PC-9 (cell line): ENCODE results near the gene PITX2. TPM values are rescaled to one million over a fixed set of nuclear protein-coding genes. Genes with fewer than 3 reads are reported as not detected.

Experiments used
- BruUV-seq: library from RNA; stranded (reverse); fragments of 400-500 nt; replicated peaks from 2 replicates; lab custom pipeline; 2021; lab: Mats Ljungman, UMichigan
- CTCF ChIA-PET: fragments of 300-600 bp; sonication (Branson Sonifier 250); formaldehyde crosslinking; loops from one replicate; lab custom pipeline; 2022; ENCODE audit warnings: antibody characterized with exemption; lab: Charles Lee
- POLR2A ChIA-PET: fragments of 300-600 bp; sonication (Branson Sonifier 250); formaldehyde crosslinking; loops from one replicate; lab custom pipeline; 2022; ENCODE audit warnings: antibody characterized with exemption; ENCODE audit not compliant: unreplicated experiment; lab: Charles Lee
- DNase-seq, 2 experiments: peaks; one replicate each; pipeline versions ENCODE4 v3.0.0 to v3.0.0-alpha.2; 2015 to 2022; ENCODE audit warnings: mixed read lengths in 1 of 2
- H2AFZ ChIP-seq: fragments of 200-600 bp; sonication (generic); 2 replicates; pipeline ENCODE4 v1.8.1; 2017; ENCODE audit warnings: antibody characterized with exemption
- H3F3A ChIP-seq: fragments of 200-600 bp; sonication (generic); 2 replicates; pipeline ENCODE4 v1.8.1; 2017; ENCODE audit warnings: antibody characterized with exemption, mild to moderate bottlenecking, low read depth; ENCODE audit not compliant: insufficient read depth
- H3K27ac ChIP-seq: fragments of 200-600 bp; sonication (generic); 2 replicates; pipeline ENCODE4 v1.6.1; 2016; ENCODE audit warnings: mixed run types
- H3K27me3 ChIP-seq: fragments of 200-600 bp; sonication (generic); 2 replicates; pipeline ENCODE4 v1.6.1; 2016; ENCODE audit warnings: low read depth, mixed run types; ENCODE audit not compliant: insufficient read depth
- H3K36me3 ChIP-seq: fragments of 200-600 bp; sonication (generic); 2 replicates; pipeline ENCODE4 v1.6.1; 2016; ENCODE audit warnings: low read depth, mixed run types
- H3K4me1 ChIP-seq: fragments of 200-600 bp; sonication (generic); replicated peaks from 2 replicates; pipeline ENCODE4 v1.6.1; 2016; ENCODE audit warnings: mixed run types; ENCODE audit not compliant: insufficient read depth
- H3K4me2 ChIP-seq: fragments of 200-600 bp; sonication (generic); 2 replicates; pipeline ENCODE4 v1.6.1; 2017; ENCODE audit warnings: mixed run types
- H3K4me3 ChIP-seq: fragments of 200-600 bp; sonication (generic); 2 replicates; pipeline ENCODE4 v1.6.1; 2016; ENCODE audit warnings: mixed run types
- H3K79me2 ChIP-seq: fragments of 200-600 bp; sonication (generic); 2 replicates; pipeline ENCODE4 v1.6.1; 2017; ENCODE audit warnings: low read depth, mixed run types
- H3K9me2 ChIP-seq: fragments of 200-600 bp; sonication (generic); 2 replicates; pipeline ENCODE4 v1.8.1; 2017; ENCODE audit warnings: mild to moderate bottlenecking; ENCODE audit not compliant: insufficient read depth
- H3K9me3 ChIP-seq: fragments of 200-600 bp; sonication (generic); 2 replicates; pipeline ENCODE4 v1.8.1; 2016; ENCODE audit warnings: low read depth; ENCODE audit not compliant: insufficient read depth
- H4K20me1 ChIP-seq: fragments of 200-600 bp; sonication (generic); 2 replicates; pipeline ENCODE4 v1.8.1; 2017; ENCODE audit not compliant: insufficient read depth
- EZH2 ChIP-seq: fragments of 200-600 bp; sonication (generic); IDR thresholded peaks from 2 replicates; pipeline ENCODE4 v1.8.0; 2017; ENCODE audit warnings: antibody characterized with exemption, low read depth
- intact Hi-C: fragments of 100-400 bp; cut with micrococcal nuclease; formaldehyde crosslinking; loops from one replicate; pipeline ENCODE4 v1.10.0; 2022; ENCODE audit not compliant: unreplicated experiment
- total RNA-seq: library from RNA; stranded (reverse); gene quantifications from 2 replicates; pipeline ENCODE4 v1.2.3, GENCODE V29; 2021
- TF ChIP-seq, protein P1 (sequence below): fragments of 200-600 bp; sonication (generic); conservative IDR thresholded peaks from 2 replicates; pipeline ENCODE4 v1.6.1; 2017; ENCODE audit warnings: mixed run types, antibody characterized with exemption, mild to moderate bottlenecking, moderate library complexity

The PITX2 gene
- total RNA-seq, 1 experiment from 2014 or later = 0.48 TPM

GRCh38 chr4:110629780-110630687, 7.2 kb upstream of the PITX2 start:
- Histone ChIP-seq H3K4me1 (no peaks in the 10 kb centered on the region), H4K20me1 (no peaks in the 10 kb centered on the region), H3K27ac (no peak overlapping the region), H3K4me3 (no peak overlapping the region), H3K27me3 (no peaks in the 10 kb centered on the region), H3K36me3 (no peaks in the 10 kb centered on the region), H3K9me2 (no peaks in the 10 kb centered on the region), H3K79me2 (no peaks in the 10 kb centered on the region), H2AFZ (no peak overlapping the region), H3F3A (no peaks in the 10 kb centered on the region), H3K9me3 (no peaks in the 10 kb centered on the region), H3K4me2 (no peak overlapping the region)
- ChIA-PET CTCF (no interaction called here), POLR2A (no interaction called here)
- BruUV-seq = no TSS peak
- DNase-seq = no peak
- no peak for TF ChIP-seq EZH2
- TF ChIP-seq, protein P1, sequence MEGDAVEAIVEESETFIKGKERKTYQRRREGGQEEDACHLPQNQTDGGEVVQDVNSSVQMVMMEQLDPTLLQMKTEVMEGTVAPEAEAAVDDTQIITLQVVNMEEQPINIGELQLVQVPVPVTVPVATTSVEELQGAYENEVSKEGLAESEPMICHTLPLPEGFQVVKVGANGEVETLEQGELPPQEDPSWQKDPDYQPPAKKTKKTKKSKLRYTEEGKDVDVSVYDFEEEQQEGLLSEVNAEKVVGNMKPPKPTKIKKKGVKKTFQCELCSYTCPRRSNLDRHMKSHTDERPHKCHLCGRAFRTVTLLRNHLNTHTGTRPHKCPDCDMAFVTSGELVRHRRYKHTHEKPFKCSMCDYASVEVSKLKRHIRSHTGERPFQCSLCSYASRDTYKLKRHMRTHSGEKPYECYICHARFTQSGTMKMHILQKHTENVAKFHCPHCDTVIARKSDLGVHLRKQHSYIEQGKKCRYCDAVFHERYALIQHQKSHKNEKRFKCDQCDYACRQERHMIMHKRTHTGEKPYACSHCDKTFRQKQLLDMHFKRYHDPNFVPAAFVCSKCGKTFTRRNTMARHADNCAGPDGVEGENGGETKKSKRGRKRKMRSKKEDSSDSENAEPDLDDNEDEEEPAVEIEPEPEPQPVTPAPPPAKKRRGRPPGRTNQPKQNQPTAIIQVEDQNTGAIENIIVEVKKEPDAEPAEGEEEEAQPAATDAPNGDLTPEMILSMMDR = no peak
- intact Hi-C loops = loop anchor here (5.0 to 10.0 kb wide), 3 partner anchors 327 to 1405 kb away; no protein-coding TSS in a partner anchor

DNA sequence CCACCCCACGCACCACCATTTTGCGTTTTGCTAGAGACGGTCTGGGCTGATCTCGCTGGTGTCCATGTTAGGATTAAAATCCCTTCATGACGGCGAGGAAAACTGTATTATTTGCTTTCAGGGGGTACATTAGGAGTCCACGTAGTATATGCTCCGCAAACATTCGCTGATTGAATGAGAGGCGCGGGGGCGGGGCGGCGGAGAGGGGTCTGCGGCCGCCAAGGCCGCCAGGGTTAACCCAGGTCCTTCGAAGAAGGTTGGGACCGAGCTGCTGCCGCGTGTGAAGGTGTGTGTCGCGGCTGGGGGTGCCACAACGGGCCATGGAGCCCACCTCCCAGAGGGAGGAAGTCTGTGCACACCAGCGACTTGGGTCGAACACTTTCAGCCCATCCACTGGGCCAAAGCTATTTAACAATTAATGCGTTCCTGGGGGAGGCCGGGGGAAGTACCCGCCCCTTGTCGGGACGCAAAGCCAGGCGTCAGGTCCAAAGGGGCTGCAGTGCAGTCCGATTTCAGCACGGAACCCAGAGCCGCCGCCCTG, 6.4 kb upstream of the PITX2 start:
- Histone ChIP-seq H3K4me3 (no peak overlapping the region), H3K9me2 (no peaks in the 10 kb centered on the region), H4K20me1 (no peaks in the 10 kb centered on the region), H3K27me3 (no peaks in the 10 kb centered on the region), H3K4me2 (no peak overlapping the region), H3F3A (no peaks in the 10 kb centered on the region), H3K4me1 (no peaks in the 10 kb centered on the region), H3K79me2 (no peaks in the 10 kb centered on the region), H3K27ac (no peak overlapping the region), H3K9me3 (no peaks in the 10 kb centered on the region), H2AFZ (no peak overlapping the region), H3K36me3 (no peaks in the 10 kb centered on the region)
- POLR2A ChIA-PET = interaction anchor here (0.6 kb wide), 1 partner anchor 298 kb away, joined by 5 read pairs; no protein-coding TSS in a partner anchor
- TF ChIP-seq, protein P1 = no peak
- no peak for TF ChIP-seq EZH2
- no TSS peak for BruUV-seq
- intact Hi-C loops = loop anchor here (10.0 kb wide), 1 partner anchor 1406 kb away; no protein-coding TSS in a partner anchor
- no peak for DNase-seq
- CTCF ChIA-PET = no interaction called here

- no TSS peak for BruUV-seq
- H3K79me2 ChIP-seq = no peaks in the 10 kb centered on the region
- TF ChIP-seq EZH2 = no peak
- TF ChIP-seq, protein P1 = no peak
- H3K4me3 ChIP-seq = no peak overlapping the region
- H2AFZ ChIP-seq = no peak overlapping the region
- ChIA-PET CTCF (no interaction called here), POLR2A (interaction anchor here (0.6 kb wide), 1 partner anchor 298 kb away, joined by 5 read pairs; no protein-coding TSS in a partner anchor)
- no peaks in the 10 kb centered on the region for H3K36me3 ChIP-seq
- no peaks in the 10 kb centered on the region for H3K27me3 ChIP-seq
- no peaks in the 10 kb centered on the region for H4K20me1 ChIP-seq
- H3K27ac ChIP-seq = no peak overlapping the region
- intact Hi-C loops = loop anchor here (10.0 kb wide), 1 partner anchor 1406 kb away; no protein-coding TSS in a partner anchor
- no peaks in the 10 kb centered on the region for H3K4me1 ChIP-seq
- H3K9me3 ChIP-seq = no peaks in the 10 kb centered on the region
- H3K4me2 ChIP-seq = no peak overlapping the region
- H3F3A ChIP-seq = no peaks in the 10 kb centered on the region
- no peak for DNase-seq
- H3K9me2 ChIP-seq = no peaks in the 10 kb centered on the region
These were observed 5.9 kb upstream of the PITX2 start for GRCh38 chr4:110628663-110629213.
